ENCODE results near the gene CPZ.

- TF ChIP-seq EZH2 (IDR thresholded peaks at IDR 0.05; ENCODE audit: low read depth) (no peak), CTCF (conservative IDR thresholded peaks at IDR 0.05) (no peak)
These were observed 4.3 kb downstream of the CPZ start for GRCh38 chr4:8596891-8597290.
